GM12878 (cell line): ENCODE measurements around the gene HIRA. TPM values are rescaled to one million over a fixed set of nuclear protein-coding genes. Genes with fewer than 3 reads are reported as not detected.

Source experiments
- CHD2 ChIP-seq: IDR thresholded peaks from 2 replicates; pipeline ENCODE4 v1.6.1; 2011; ENCODE audit warnings: low read depth, low read length, improper control_type of control experiment, borderline replicate concordance
- CHD4 ChIP-seq: fragments of 200-600 bp; sonication (generic); IDR thresholded peaks from 2 replicates; pipeline ENCODE4 v1.6.1; 2016; ENCODE audit warnings: mild to moderate bottlenecking
- E2F4 ChIP-seq: IDR thresholded peaks from 2 replicates; pipeline ENCODE4 v1.6.1; 2012; ENCODE audit warnings: low read depth, low read length, improper control_type of control experiment
- IRF4 ChIP-seq: IDR thresholded peaks from 2 replicates; pipeline ENCODE4 v1.6.1; 2011; ENCODE audit warnings: low read depth, low read length
- KLF5 ChIP-seq: fragments of 450-650 bp; IDR thresholded peaks from 2 replicates; pipeline ENCODE4 v1.6.1; 2014; ENCODE audit warnings: mild to moderate bottlenecking; ENCODE audit not compliant: partially characterized antibody
- NBN ChIP-seq: fragments of 450-650 bp; IDR thresholded peaks from 2 replicates; pipeline ENCODE4 v1.6.1; 2016
- NFIC ChIP-seq: IDR thresholded peaks from 2 replicates; pipeline ENCODE4 v1.6.1; 2012; ENCODE audit warnings: low read depth, mild to moderate bottlenecking, inconsistent platforms, low read length, moderate library complexity
- NFYA ChIP-seq: IDR thresholded peaks from 2 replicates; pipeline ENCODE4 v1.6.1; 2011; ENCODE audit warnings: low read depth, mild to moderate bottlenecking, low read length, improper control_type of control experiment, borderline replicate concordance
- NR2C1 ChIP-seq: fragments of 450-650 bp; IDR thresholded peaks from 2 replicates; pipeline ENCODE4 v1.6.1; 2017; ENCODE audit warnings: antibody characterized with exemption, mild to moderate bottlenecking, moderate library complexity
- POLR2AphosphoS2 ChIP-seq: IDR thresholded peaks from 2 replicates; pipeline ENCODE4 v1.6.1; 2011; ENCODE audit warnings: low read depth, mild to moderate bottlenecking, low read length, improper control_type of control experiment, moderate library complexity
- RBBP5 ChIP-seq: fragments of 200-600 bp; sonication (generic); conservative IDR thresholded peaks from 2 replicates; pipeline ENCODE4 v1.6.1; 2016
- SMAD1 ChIP-seq: fragments of 450-650 bp; IDR thresholded peaks from 2 replicates; pipeline ENCODE4 v1.6.1; 2018; ENCODE audit warnings: mild to moderate bottlenecking, low read depth; ENCODE audit not compliant: partially characterized antibody
- SMC3 ChIP-seq: IDR thresholded peaks from 2 replicates; pipeline ENCODE4 v1.6.1; 2011; ENCODE audit warnings: low read length, improper control_type of control experiment, borderline replicate concordance
- SREBF2 ChIP-seq: IDR thresholded peaks from 2 replicates; pipeline ENCODE4 v1.6.1; 2012; ENCODE audit warnings: mild to moderate bottlenecking, low read length
- TARDBP ChIP-seq: IDR thresholded peaks from 2 replicates; pipeline ENCODE4 v1.6.1; 2016; ENCODE audit warnings: borderline replicate concordance
- TBL1XR1 ChIP-seq: IDR thresholded peaks from 2 replicates; pipeline ENCODE4 v1.6.1; 2012; ENCODE audit warnings: low read depth, low read length, improper control_type of control experiment
- YBX1 ChIP-seq: fragments of 450-650 bp; IDR thresholded peaks from 2 replicates; pipeline ENCODE4 v1.6.1; 2016; ENCODE audit warnings: antibody characterized with exemption
- YY1 ChIP-seq: IDR thresholded peaks from 2 replicates; pipeline ENCODE4 v1.6.1; 2011; ENCODE audit warnings: low read depth, mild to moderate bottlenecking, low read length
- ZNF217 ChIP-seq: fragments of 450-650 bp; IDR thresholded peaks from 2 replicates; pipeline ENCODE4 v1.6.1; 2017; ENCODE audit warnings: antibody characterized with exemption, mild to moderate bottlenecking
- ZNF384 ChIP-seq: IDR thresholded peaks from 2 replicates; pipeline ENCODE4 v1.6.1; 2012; ENCODE audit warnings: low read depth, mild to moderate bottlenecking, low read length, improper control_type of control experiment, borderline replicate concordance
- polyA plus RNA-seq, 11 experiments: library from polyadenylated mRNA; depleted of rRNA in 4 of 11; unstranded in 6 of 11; stranded (reverse) in 5 of 11; fragments of >200 nt; fragmentation: Nextera tagmentation in 4 of 11; fragmentation: Illumina TruSeq in 1 of 11; extraction: Ambion mirVana in 4 of 11; extraction: Trizol in 1 of 11; gene quantifications; 1 replicate in 1 of 11; 2 replicates in 10 of 11; pipeline versions ENCODE4 v1.2.1 to v1.2.3, GENCODE V29; 2011 to 2016; ENCODE audit warnings: inconsistent platforms in 2 of 11, missing spikeins in 2 of 11, low read depth in 1 of 11
- total RNA-seq, 4 experiments: library from RNA; depleted of rRNA in 3 of 4; stranded (reverse); fragments of >200 nt in 3 of 4; fragmentation: Illumina TruSeq in 1 of 4; extraction: Trizol in 1 of 4; gene quantifications; 2 replicates each; pipeline versions ENCODE4 v1.2.1 to v1.2.3, GENCODE V29; 2013 to 2021
- TF ChIP-seq, protein P1 (sequence below): fragments of 450-650 bp; IDR thresholded peaks from 2 replicates; pipeline ENCODE4 v1.6.1; 2016; ENCODE audit warnings: mild to moderate bottlenecking, moderate library complexity, borderline replicate concordance
- TF ChIP-seq, protein P2 (sequence below): fragments of 450-650 bp; conservative IDR thresholded peaks from 2 replicates; pipeline ENCODE4 v1.6.1; 2017; ENCODE audit warnings: mild to moderate bottlenecking, moderate library complexity
- TF ChIP-seq, protein P3 (sequence below): fragments of 450-650 bp; IDR thresholded peaks from 2 replicates; pipeline ENCODE4 v1.6.1; 2017; ENCODE audit warnings: mild to moderate bottlenecking

The HIRA gene
- total and polyA plus RNA-seq, 10 of the 15 experiments (the other 5 are each of a cell fraction or from before 2014, with no cell fraction given): 0.34 to 32.7 (median 14.5) TPM

DNA sequence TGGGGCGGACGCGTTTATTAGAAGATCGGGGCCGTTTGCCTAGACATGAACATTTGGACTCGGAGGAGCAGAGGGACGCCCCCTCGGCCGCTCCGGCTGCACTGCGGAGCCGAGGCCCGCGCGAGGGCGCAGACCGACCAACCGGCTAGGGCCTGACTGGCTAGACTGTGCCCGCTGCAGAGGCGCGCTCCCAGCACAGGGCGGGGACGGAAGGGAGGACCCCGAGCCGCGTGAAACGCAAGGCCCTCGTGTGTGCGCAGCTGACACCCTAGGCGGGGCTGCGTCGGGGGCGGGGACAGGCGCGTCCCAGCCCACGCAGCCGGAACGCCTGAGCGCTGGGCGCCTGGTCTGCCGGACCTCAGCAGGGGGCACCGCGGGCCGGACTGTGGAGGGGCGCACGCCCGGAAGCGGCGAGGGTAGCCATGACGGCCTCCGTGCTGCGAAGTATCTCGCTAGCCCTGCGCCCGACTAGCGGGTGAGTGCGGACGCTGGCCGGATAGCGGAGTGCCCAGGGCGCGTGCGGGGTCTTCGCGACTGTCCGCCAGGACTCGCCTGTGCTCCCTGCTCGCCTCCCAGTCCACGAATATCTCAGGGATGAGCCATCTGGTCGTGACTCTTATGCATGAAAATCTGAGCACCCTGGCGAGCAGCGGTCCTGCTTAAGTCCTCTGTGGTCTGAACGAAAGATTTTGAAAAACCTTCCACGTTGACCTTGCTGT, 759 bp upstream of the HIRA start, which contains the start of gene MRPL40 (continued):
- 0 out of 2 replicates have a peak, but pooled peaks have one; percentile 41 for TF ChIP-seq ZNF384
- TF ChIP-seq IRF4: no peak
- TF ChIP-seq, protein P1, sequence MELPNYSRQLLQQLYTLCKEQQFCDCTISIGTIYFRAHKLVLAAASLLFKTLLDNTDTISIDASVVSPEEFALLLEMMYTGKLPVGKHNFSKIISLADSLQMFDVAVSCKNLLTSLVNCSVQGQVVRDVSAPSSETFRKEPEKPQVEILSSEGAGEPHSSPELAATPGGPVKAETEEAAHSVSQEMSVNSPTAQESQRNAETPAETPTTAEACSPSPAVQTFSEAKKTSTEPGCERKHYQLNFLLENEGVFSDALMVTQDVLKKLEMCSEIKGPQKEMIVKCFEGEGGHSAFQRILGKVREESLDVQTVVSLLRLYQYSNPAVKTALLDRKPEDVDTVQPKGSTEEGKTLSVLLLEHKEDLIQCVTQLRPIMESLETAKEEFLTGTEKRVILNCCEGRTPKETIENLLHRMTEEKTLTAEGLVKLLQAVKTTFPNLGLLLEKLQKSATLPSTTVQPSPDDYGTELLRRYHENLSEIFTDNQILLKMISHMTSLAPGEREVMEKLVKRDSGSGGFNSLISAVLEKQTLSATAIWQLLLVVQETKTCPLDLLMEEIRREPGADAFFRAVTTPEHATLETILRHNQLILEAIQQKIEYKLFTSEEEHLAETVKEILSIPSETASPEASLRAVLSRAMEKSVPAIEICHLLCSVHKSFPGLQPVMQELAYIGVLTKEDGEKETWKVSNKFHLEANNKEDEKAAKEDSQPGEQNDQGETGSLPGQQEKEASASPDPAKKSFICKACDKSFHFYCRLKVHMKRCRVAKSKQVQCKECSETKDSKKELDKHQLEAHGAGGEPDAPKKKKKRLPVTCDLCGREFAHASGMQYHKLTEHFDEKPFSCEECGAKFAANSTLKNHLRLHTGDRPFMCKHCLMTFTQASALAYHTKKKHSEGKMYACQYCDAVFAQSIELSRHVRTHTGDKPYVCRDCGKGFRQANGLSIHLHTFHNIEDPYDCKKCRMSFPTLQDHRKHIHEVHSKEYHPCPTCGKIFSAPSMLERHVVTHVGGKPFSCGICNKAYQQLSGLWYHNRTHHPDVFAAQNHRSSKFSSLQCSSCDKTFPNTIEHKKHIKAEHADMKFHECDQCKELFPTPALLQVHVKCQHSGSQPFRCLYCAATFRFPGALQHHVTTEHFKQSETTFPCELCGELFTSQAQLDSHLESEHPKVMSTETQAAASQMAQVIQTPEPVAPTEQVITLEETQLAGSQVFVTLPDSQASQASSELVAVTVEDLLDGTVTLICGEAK: peak; percentile 96
- TF ChIP-seq SMC3: peak; percentile 23; the same call in 1 of the 2 replicates
- TF ChIP-seq NR2C1: peak; percentile 76
- no peak for TF ChIP-seq NFYA
- peak; percentile 91 for TF ChIP-seq TARDBP
- no peak for TF ChIP-seq ZNF217
- TF ChIP-seq NBN: peak; percentile 52; the same call in 1 of the 2 replicates
- TF ChIP-seq, protein P2, sequence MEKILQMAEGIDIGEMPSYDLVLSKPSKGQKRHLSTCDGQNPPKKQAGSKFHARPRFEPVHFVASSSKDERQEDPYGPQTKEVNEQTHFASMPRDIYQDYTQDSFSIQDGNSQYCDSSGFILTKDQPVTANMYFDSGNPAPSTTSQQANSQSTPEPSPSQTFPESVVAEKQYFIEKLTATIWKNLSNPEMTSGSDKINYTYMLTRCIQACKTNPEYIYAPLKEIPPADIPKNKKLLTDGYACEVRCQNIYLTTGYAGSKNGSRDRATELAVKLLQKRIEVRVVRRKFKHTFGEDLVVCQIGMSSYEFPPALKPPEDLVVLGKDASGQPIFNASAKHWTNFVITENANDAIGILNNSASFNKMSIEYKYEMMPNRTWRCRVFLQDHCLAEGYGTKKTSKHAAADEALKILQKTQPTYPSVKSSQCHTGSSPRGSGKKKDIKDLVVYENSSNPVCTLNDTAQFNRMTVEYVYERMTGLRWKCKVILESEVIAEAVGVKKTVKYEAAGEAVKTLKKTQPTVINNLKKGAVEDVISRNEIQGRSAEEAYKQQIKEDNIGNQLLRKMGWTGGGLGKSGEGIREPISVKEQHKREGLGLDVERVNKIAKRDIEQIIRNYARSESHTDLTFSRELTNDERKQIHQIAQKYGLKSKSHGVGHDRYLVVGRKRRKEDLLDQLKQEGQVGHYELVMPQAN: peak; percentile 65
- peak; percentile 62 for TF ChIP-seq KLF5
- TF ChIP-seq E2F4: 0 out of 2 replicates have a peak, but pooled peaks have one; percentile 15
- peak; percentile 98 for TF ChIP-seq YY1
- no peak for TF ChIP-seq CHD4
- peak; percentile 57 for TF ChIP-seq SMAD1
- no peak for TF ChIP-seq RBBP5
- TF ChIP-seq, protein P3, sequence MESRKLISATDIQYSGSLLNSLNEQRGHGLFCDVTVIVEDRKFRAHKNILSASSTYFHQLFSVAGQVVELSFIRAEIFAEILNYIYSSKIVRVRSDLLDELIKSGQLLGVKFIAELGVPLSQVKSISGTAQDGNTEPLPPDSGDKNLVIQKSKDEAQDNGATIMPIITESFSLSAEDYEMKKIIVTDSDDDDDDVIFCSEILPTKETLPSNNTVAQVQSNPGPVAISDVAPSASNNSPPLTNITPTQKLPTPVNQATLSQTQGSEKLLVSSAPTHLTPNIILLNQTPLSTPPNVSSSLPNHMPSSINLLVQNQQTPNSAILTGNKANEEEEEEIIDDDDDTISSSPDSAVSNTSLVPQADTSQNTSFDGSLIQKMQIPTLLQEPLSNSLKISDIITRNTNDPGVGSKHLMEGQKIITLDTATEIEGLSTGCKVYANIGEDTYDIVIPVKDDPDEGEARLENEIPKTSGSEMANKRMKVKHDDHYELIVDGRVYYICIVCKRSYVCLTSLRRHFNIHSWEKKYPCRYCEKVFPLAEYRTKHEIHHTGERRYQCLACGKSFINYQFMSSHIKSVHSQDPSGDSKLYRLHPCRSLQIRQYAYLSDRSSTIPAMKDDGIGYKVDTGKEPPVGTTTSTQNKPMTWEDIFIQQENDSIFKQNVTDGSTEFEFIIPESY: no peak
- no peak; the same call in 1 of the 2 replicates for TF ChIP-seq NFIC
- peak; percentile 99 for TF ChIP-seq POLR2AphosphoS2
- no peak for TF ChIP-seq YBX1
- TF ChIP-seq TBL1XR1: peak; percentile 92
- TF ChIP-seq CHD2: peak; percentile 84
- peak; percentile 60; the same call in 1 of the 2 replicates for TF ChIP-seq SREBF2
